Measurements from ENCODE around the gene BOLA1.
"Not testable (repeated sequence)": the region's sequence is repeated elsewhere in the genome, so short reads cannot be mapped to it uniquely, and the experiment has no call there.

The BOLA1 gene

GRCh38 chr1:149936992-149937705, 37.8 kb downstream of the BOLA1 start:
- WGBS, 2 donors (ENCODE audit: extremely low coverage in 2 of 2, insufficient read length in 2 of 2, insufficient replicate concordance in 1 of 2), result no CpG with 5 or more reads among the region's 8 CpGs
- H3K36me3 ChIP-seq (replicated peaks in 1 of 2; ENCODE audit: control insufficient read depth in 2 of 2, insufficient read depth in 2 of 2, low read length in 2 of 2), result no peaks in the 10 kb centered on the region
- H2AK5ac ChIP-seq (ENCODE audit: low read depth, low read length), result no peak overlapping the region
- no peak overlapping the region for H2BK120ac ChIP-seq (ENCODE audit: low read depth, low read length)
- no peaks in the 10 kb centered on the region for H3K9me3 ChIP-seq (replicated peaks in 1 of 2; ENCODE audit: control insufficient read depth in 2 of 2, insufficient read depth in 1 of 2, low read depth in 1 of 2, low read length in 2 of 2)
- H3K4me1 ChIP-seq (ENCODE audit: control insufficient read depth in 2 of 2, insufficient read depth in 1 of 2, low read depth in 1 of 2, low read length in 2 of 2), result peaks cover 14 to 24% of the 10 kb centered on the region in 2 donors
- H3K23ac ChIP-seq (ENCODE audit: low read depth, low read length, poor library complexity), result no peak overlapping the region
- no peak overlapping the region for H3K14ac ChIP-seq (ENCODE audit: low read length)
- no peak overlapping the region for H2BK15ac ChIP-seq (ENCODE audit: low read length)
- H3K18ac ChIP-seq (ENCODE audit: low read length), result no peak overlapping the region
- no peak for DNase-seq (ENCODE audit: low spot score)
- no peak overlapping the region for H4K8ac ChIP-seq (ENCODE audit: low read depth, low read length)
- H2BK5ac ChIP-seq (ENCODE audit: low read length), result no peak overlapping the region
- H3K4me3 ChIP-seq (ENCODE audit: low read length in 2 of 2), result peak overlapping the region in 1 of 2 donors; percentile 29
- no peak overlapping the region for H4K91ac ChIP-seq (ENCODE audit: low read depth, low read length, poor library complexity)
- no peak overlapping the region for H2BK12ac ChIP-seq (ENCODE audit: low read length)
- H3K4ac ChIP-seq (ENCODE audit: low read length), result no peak overlapping the region
- peak overlapping the region; percentile 78 for H2AFZ ChIP-seq (ENCODE audit: low read length)
- no peak overlapping the region for H3K27ac ChIP-seq (replicated peaks; ENCODE audit: low read length)
- no peak overlapping the region for H3K9ac ChIP-seq (ENCODE audit: low read depth, low read length, poor library complexity)
- H3K4me2 ChIP-seq (ENCODE audit: insufficient read depth, low read length, poor library complexity, severe bottlenecking), result peak overlapping the region; percentile 31
- H3K79me1 ChIP-seq (ENCODE audit: low read depth, low read length), result no peaks in the 10 kb centered on the region
- H3K27me3 ChIP-seq (ENCODE audit: control insufficient read depth in 3 of 3, insufficient read depth in 3 of 3, low read depth in 1 of 3, low read length in 3 of 3), result no peaks in the 10 kb centered on the region

DNA sequence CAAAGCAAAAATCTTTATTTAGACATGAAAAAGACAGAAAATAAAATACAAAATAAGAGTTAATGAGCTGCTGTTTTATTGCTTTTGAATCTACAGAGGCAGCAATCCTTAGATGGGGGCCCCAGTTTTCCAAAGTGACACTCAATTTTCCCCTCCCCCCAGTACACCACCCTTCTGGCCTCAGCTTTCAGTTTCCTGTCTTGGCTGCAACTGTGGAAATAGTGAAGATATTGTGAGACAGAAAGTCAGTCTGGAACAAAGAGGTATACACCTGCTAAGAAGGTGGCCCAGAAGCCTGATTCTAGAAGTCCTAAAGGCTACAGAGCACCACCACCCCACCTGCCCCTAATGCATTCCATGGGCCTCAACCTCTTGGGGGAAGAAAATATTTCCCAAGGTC, 38.4 kb downstream of the BOLA1 start:
- H4K8ac ChIP-seq (ENCODE audit: low read depth, low read length), result no peak overlapping the region
- H3K36me3 ChIP-seq (replicated peaks in 1 of 2; ENCODE audit: control insufficient read depth in 2 of 2, insufficient read depth in 2 of 2, low read length in 2 of 2), result no peaks in the 10 kb centered on the region
- no peak overlapping the region for H3K4me2 ChIP-seq (ENCODE audit: insufficient read depth, low read length, poor library complexity, severe bottlenecking)
- H3K14ac ChIP-seq (ENCODE audit: low read length), result no peak overlapping the region
- H3K18ac ChIP-seq (ENCODE audit: low read length), result no peak overlapping the region
- no peak overlapping the region for H2BK5ac ChIP-seq (ENCODE audit: low read length)
- no peak overlapping the region for H3K4me3 ChIP-seq (ENCODE audit: low read length in 2 of 2)
- H3K79me1 ChIP-seq (ENCODE audit: low read depth, low read length), result no peaks in the 10 kb centered on the region
- no peak overlapping the region for H2BK15ac ChIP-seq (ENCODE audit: low read length)
- H2BK12ac ChIP-seq (ENCODE audit: low read length), result no peak overlapping the region
- no peak for DNase-seq (ENCODE audit: low spot score)
- H2BK120ac ChIP-seq (ENCODE audit: low read depth, low read length), result no peak overlapping the region
- no peaks in the 10 kb centered on the region for H3K27me3 ChIP-seq (ENCODE audit: control insufficient read depth in 3 of 3, insufficient read depth in 3 of 3, low read depth in 1 of 3, low read length in 3 of 3)
- H3K4me1 ChIP-seq (ENCODE audit: control insufficient read depth in 2 of 2, insufficient read depth in 1 of 2, low read depth in 1 of 2, low read length in 2 of 2), result peaks cover 14 to 24% of the 10 kb centered on the region in 2 donors
- H4K91ac ChIP-seq (ENCODE audit: low read depth, low read length, poor library complexity), result no peak overlapping the region
- H3K23ac ChIP-seq (ENCODE audit: low read depth, low read length, poor library complexity), result no peak overlapping the region
- H3K27ac ChIP-seq (replicated peaks; ENCODE audit: low read length), result no peak overlapping the region
- no peaks in the 10 kb centered on the region for H3K9me3 ChIP-seq (replicated peaks in 1 of 2; ENCODE audit: control insufficient read depth in 2 of 2, insufficient read depth in 1 of 2, low read depth in 1 of 2, low read length in 2 of 2)
- H3K9ac ChIP-seq (ENCODE audit: low read depth, low read length, poor library complexity), result no peak overlapping the region
- H3K4ac ChIP-seq (ENCODE audit: low read length), result no peak overlapping the region
- no peak overlapping the region for H2AK5ac ChIP-seq (ENCODE audit: low read depth, low read length)
- no peak overlapping the region for H2AFZ ChIP-seq (ENCODE audit: low read length)

DNA sequence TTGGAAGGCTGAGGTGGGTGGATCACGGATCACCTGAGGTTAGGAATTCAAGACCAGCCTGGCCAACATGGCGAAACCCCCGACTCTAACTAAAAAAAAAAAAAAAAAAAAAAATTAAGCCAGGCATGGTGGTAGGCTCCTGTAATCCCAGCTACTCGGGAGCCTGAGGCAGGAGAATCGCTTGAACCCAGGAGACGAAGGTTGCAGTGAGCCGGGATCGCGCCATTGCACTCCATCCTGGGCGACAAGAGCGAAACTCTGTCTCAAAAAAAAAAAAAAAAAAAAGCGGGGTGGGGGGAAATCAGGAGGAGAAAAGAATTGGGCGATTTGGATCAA, 39.3 kb downstream of the BOLA1 start:
- not testable (repeated sequence) for H2AK5ac ChIP-seq (ENCODE audit: low read depth, low read length); H3K23ac ChIP-seq (ENCODE audit: low read depth, low read length, poor library complexity); H3K36me3 ChIP-seq (replicated peaks in 1 of 2; ENCODE audit: control insufficient read depth in 2 of 2, insufficient read depth in 2 of 2, low read length in 2 of 2); H2BK120ac ChIP-seq (ENCODE audit: low read depth, low read length); H3K18ac ChIP-seq (ENCODE audit: low read length); DNase-seq (ENCODE audit: low spot score); H2BK12ac ChIP-seq (ENCODE audit: low read length); H4K91ac ChIP-seq (ENCODE audit: low read depth, low read length, poor library complexity); H2BK5ac ChIP-seq (ENCODE audit: low read length); H3K27ac ChIP-seq (replicated peaks; ENCODE audit: low read length); H3K4me2 ChIP-seq (ENCODE audit: insufficient read depth, low read length, poor library complexity, severe bottlenecking); H3K4me3 ChIP-seq (ENCODE audit: low read length in 2 of 2); H4K8ac ChIP-seq (ENCODE audit: low read depth, low read length); H3K9me3 ChIP-seq (replicated peaks in 1 of 2; ENCODE audit: control insufficient read depth in 2 of 2, insufficient read depth in 1 of 2, low read depth in 1 of 2, low read length in 2 of 2); H3K4ac ChIP-seq (ENCODE audit: low read length); H3K9ac ChIP-seq (ENCODE audit: low read depth, low read length, poor library complexity); H3K27me3 ChIP-seq (ENCODE audit: control insufficient read depth in 3 of 3, insufficient read depth in 3 of 3, low read depth in 1 of 3, low read length in 3 of 3); H3K14ac ChIP-seq (ENCODE audit: low read length); H3K79me1 ChIP-seq (ENCODE audit: low read depth, low read length); H2BK15ac ChIP-seq (ENCODE audit: low read length)
- peaks cover 14 to 24% of the 10 kb centered on the region in 2 donors for H3K4me1 ChIP-seq (ENCODE audit: control insufficient read depth in 2 of 2, insufficient read depth in 1 of 2, low read depth in 1 of 2, low read length in 2 of 2)
- H2AFZ ChIP-seq (ENCODE audit: low read length), result peak overlapping the region; percentile 33
- no CpG with 5 or more reads among the region's 13 CpGs for WGBS, 2 donors (ENCODE audit: extremely low coverage in 2 of 2, insufficient read length in 2 of 2, insufficient replicate concordance in 1 of 2)

- Histone ChIP-seq H2BK120ac (ENCODE audit: low read depth, low read length) (no peak overlapping the region), H3K23ac (ENCODE audit: low read depth, low read length, poor library complexity) (no peak overlapping the region), H3K27ac (replicated peaks; ENCODE audit: low read length) (no peak overlapping the region), H2BK12ac (ENCODE audit: low read length) (no peak overlapping the region), H3K4me2 (ENCODE audit: insufficient read depth, low read length, poor library complexity, severe bottlenecking) (no peak overlapping the region), H3K27me3 (ENCODE audit: control insufficient read depth in 3 of 3, insufficient read depth in 3 of 3, low read depth in 1 of 3, low read length in 3 of 3) (no peaks in the 10 kb centered on the region), H2BK5ac (ENCODE audit: low read length) (no peak overlapping the region), H2BK15ac (ENCODE audit: low read length) (no peak overlapping the region), H2AFZ (ENCODE audit: low read length) (no peak overlapping the region), H3K9me3 (replicated peaks in 1 of 2; ENCODE audit: control insufficient read depth in 2 of 2, insufficient read depth in 1 of 2, low read depth in 1 of 2, low read length in 2 of 2) (no peaks in the 10 kb centered on the region), H3K14ac (ENCODE audit: low read length) (no peak overlapping the region), H4K8ac (ENCODE audit: low read depth, low read length) (no peak overlapping the region), H3K4ac (ENCODE audit: low read length) (no peak overlapping the region), H3K4me1 (ENCODE audit: control insufficient read depth in 2 of 2, insufficient read depth in 1 of 2, low read depth in 1 of 2, low read length in 2 of 2) (peaks cover 14 to 24% of the 10 kb centered on the region in 2 donors), H4K91ac (ENCODE audit: low read depth, low read length, poor library complexity) (no peak overlapping the region), H3K79me1 (ENCODE audit: low read depth, low read length) (no peaks in the 10 kb centered on the region), H3K36me3 (replicated peaks in 1 of 2; ENCODE audit: control insufficient read depth in 2 of 2, insufficient read depth in 2 of 2, low read length in 2 of 2) (peaks cover 18 to 24% of the 10 kb centered on the region in 2 donors), H2AK5ac (ENCODE audit: low read depth, low read length) (no peak overlapping the region), H3K18ac (ENCODE audit: low read length) (no peak overlapping the region), H3K4me3 (ENCODE audit: low read length in 2 of 2) (no peak overlapping the region), H3K9ac (ENCODE audit: low read depth, low read length, poor library complexity) (no peak overlapping the region)
- no CpG with 5 or more reads among the region's 3 CpGs for WGBS, 2 donors (ENCODE audit: extremely low coverage in 2 of 2, insufficient read length in 2 of 2, insufficient replicate concordance in 1 of 2)
- no peak for DNase-seq (ENCODE audit: low spot score)
Observed at GRCh38 chr1:149940427-149940826, 41.1 kb downstream of the BOLA1 start.
